Measurements from ENCODE around the gene SEMA4A.
"Not testable (repeated sequence)": the region's sequence is repeated elsewhere in the genome, so short reads cannot be mapped to it uniquely, and the experiment has no call there.

The SEMA4A gene

GRCh38 chr1:156121457-156121856, 31.9 kb upstream of the SEMA4A start:
- TF ChIP-seq, protein P1, sequence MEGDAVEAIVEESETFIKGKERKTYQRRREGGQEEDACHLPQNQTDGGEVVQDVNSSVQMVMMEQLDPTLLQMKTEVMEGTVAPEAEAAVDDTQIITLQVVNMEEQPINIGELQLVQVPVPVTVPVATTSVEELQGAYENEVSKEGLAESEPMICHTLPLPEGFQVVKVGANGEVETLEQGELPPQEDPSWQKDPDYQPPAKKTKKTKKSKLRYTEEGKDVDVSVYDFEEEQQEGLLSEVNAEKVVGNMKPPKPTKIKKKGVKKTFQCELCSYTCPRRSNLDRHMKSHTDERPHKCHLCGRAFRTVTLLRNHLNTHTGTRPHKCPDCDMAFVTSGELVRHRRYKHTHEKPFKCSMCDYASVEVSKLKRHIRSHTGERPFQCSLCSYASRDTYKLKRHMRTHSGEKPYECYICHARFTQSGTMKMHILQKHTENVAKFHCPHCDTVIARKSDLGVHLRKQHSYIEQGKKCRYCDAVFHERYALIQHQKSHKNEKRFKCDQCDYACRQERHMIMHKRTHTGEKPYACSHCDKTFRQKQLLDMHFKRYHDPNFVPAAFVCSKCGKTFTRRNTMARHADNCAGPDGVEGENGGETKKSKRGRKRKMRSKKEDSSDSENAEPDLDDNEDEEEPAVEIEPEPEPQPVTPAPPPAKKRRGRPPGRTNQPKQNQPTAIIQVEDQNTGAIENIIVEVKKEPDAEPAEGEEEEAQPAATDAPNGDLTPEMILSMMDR (IDR thresholded peaks at IDR 0.05; ENCODE audit: low read depth, low read length): no peak
- H3K4me3 ChIP-seq (replicated peaks in 1 of 2; ENCODE audit: low read depth in 2 of 2, low read length in 2 of 2): peak overlapping the region; percentile 11 to 19
- DNase-seq (ENCODE audit: low read depth in 2 of 2): no peak

- TF ChIP-seq, protein P1 (IDR thresholded peaks at IDR 0.05; ENCODE audit: low read depth, low read length): no peak
- H3K4me3 ChIP-seq (replicated peaks in 1 of 2; ENCODE audit: low read depth in 2 of 2, low read length in 2 of 2): peak overlapping the region in 1 of 2 donors; percentile 45
- DNase-seq (ENCODE audit: low read depth in 2 of 2): no peak
Measured at GRCh38 chr1:156122086-156122485, 31.3 kb upstream of the SEMA4A start.

DNA sequence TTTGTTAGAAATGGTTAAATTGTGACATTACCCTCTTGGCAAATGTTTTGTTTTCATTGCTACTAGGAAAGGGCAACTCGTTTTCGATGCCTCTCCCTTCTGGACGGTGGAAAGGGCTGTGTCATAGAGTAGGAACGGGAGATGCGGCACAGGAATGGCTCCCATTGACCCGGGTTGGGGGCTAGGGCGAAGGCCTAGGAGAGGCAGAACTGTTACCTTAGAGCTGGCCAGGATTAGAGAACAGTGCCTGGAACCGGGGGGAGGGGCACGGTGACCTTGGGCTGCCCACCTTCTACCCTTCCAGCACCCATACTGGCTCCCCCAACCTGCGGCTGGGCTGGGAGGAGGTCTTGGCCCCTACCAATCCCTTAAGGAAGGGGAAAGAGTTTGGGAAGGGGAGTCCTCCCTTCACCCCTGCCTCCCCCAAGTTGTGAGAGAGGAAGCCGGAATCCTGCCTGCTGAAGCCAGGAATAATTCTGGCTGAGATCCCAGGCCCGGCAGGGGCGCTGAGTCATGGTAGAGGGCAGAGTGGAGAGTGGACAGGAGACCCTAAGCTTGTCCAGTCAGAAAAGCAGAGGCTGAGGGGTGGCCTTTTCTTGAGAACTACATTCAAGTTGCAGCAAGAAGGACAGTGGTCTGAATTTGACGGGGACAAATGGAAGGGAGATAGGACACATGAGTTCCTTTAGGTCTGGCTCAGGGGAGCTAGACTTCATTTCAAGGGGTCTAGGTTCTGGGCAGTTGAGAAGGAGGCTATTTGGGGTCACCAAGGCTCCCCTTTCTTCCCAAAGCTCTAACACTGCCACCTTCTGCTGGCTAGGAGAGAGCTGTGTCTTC, 30.6 kb upstream of the SEMA4A start:
- DNase-seq (ENCODE audit: low read depth in 2 of 2): peak; percentile 92 to 94
- H3K4me3 ChIP-seq (replicated peaks in 1 of 2; ENCODE audit: low read depth in 2 of 2, low read length in 2 of 2): peak overlapping the region; percentile 35 to 45
- TF ChIP-seq, protein P1 (IDR thresholded peaks at IDR 0.05; ENCODE audit: low read depth, low read length): no peak

- peak overlapping the region; percentile 15 to 45 for H3K4me3 ChIP-seq (replicated peaks in 1 of 2; ENCODE audit: low read depth in 2 of 2, low read length in 2 of 2)
- TF ChIP-seq, protein P1 (IDR thresholded peaks at IDR 0.05; ENCODE audit: low read depth, low read length): peak; percentile 36
- peak; percentile 98 to 99 for DNase-seq (ENCODE audit: low read depth in 2 of 2)
Measured at GRCh38 chr1:156123356-156124196, 29.8 kb upstream of the SEMA4A start.

DNA sequence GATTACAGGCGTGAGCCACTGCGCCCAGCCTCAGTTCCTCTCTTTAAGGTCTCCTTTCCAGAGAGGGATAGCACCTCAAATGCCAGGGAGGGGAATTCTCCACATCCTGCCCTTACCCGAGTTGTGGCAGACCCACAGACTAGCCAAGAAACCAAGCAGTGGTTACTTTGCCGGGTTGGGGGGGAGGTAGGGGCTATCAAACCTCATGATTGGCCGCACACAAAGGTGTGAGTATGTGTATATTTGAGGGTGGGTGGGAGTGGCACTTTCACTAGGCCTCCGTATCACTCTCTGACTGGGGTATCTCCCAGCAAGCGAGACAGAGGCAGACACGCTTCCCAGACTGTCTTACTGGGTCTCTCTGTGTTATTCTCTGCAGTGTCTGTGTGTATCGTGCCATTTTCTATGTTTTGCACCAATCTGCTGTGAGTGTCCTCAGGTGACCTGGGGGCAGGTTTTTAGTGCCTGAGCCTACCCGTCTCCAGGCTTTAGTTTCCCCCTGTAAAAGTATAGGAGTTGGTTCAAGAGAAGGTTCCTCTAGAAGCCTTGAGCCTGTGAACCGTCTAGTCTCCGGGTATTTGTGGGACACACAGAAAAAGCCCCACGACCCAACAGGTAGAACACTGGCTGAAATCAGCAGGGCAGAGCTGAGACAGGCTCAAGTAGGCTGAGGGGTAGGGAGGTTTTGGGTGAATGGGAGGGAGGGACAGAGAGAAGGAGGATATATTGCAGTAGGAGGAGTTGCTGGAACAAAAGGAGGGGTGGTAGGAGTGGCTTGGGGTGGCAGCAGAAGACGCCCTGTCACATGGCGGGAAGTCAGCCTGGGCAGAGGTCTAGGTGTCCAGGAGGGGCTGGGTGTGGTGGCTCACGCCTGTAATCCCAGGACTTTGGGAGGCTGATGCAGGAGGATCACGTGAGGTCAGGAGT, 28.6 kb upstream of the SEMA4A start:
- peak; percentile 57 to 67 for DNase-seq (ENCODE audit: low read depth in 2 of 2)
- no peak overlapping the region for H3K4me3 ChIP-seq (replicated peaks in 1 of 2; ENCODE audit: low read depth in 2 of 2, low read length in 2 of 2)
- TF ChIP-seq, protein P1 (IDR thresholded peaks at IDR 0.05; ENCODE audit: low read depth, low read length): no peak

DNA sequence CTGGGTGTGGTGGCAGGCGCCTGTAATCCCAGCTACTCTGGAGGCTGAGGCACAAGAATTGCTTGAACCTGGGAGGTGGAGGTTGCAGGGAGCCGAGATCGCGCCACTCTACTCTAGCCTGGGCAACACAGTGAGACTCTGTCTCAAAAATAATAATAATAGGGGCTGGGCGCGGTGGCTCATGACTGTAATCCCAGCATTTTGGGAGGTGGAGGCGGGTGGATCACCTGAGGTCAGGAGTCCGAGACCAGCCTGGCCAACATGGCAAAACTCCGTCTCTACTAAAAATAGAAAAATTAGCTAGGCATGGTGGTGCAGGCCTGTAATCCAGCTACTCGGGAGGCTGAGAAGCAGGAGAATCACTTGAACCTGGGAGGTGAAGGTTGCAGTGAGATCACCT, 27.8 kb upstream of the SEMA4A start:
- not testable (repeated sequence) for DNase-seq (ENCODE audit: low read depth in 2 of 2); H3K4me3 ChIP-seq (replicated peaks in 1 of 2; ENCODE audit: low read depth in 2 of 2, low read length in 2 of 2)

All from cardiac fibroblast (primary cell).